Measurements from ENCODE around the gene SLC25A13. TPM values are rescaled to one million over a fixed set of nuclear protein-coding genes. Genes with fewer than 3 reads are reported as not detected.

Gene SLC25A13
- total RNA-seq, 1 experiment from 2014 or later: 77.2 TPM

DNA sequence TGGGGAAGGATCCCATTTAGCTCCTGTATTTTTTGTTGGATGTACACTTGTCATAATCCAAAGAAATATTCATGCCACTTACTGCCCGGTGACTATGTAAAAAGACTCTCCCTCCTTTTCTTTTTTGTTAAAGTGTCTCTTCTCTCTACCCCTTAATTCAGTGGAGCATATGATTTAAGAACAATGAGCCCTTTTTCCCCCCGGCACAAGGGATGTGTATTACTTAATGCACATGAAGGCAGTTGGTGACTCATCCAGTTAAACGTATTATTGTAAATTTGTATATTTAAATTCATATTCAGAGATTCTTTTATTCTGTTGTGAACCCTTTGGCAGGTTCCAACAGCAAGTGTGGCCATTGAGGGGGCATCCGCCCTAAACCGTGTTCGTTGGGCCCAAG lies 241.9 kb downstream of the SLC25A13 start:
- no peak for DNase-seq (ENCODE audit: low spot score)
- no peak for ATAC-seq
- peaks cover 25% of the 10 kb centered on the region for H3K27me3 Mint-ChIP-seq (ENCODE audit: low read depth)
- H3K27ac Mint-ChIP-seq: no peak overlapping the region
- H3K36me3 Mint-ChIP-seq: no peaks in the 10 kb centered on the region
- H3K9me3 Mint-ChIP-seq: no peaks in the 10 kb centered on the region
- ChIA-PET POLR2A (no interaction called here), CTCF (no interaction called here)
- TF ChIP-seq ESRRA (CRISPR knock-in tag; IDR thresholded peaks at IDR 0.05; ENCODE audit: borderline replicate concordance): no peak
- no peak for TF ChIP-seq HMGA2 (CRISPR knock-in tag; IDR thresholded peaks at IDR 0.05)
- no peak for TF ChIP-seq ETV6 (CRISPR knock-in tag; IDR thresholded peaks at IDR 0.05)
- no peak for TF ChIP-seq SOX15 (CRISPR knock-in tag; IDR thresholded peaks at IDR 0.05)
- TF ChIP-seq, protein P1, sequence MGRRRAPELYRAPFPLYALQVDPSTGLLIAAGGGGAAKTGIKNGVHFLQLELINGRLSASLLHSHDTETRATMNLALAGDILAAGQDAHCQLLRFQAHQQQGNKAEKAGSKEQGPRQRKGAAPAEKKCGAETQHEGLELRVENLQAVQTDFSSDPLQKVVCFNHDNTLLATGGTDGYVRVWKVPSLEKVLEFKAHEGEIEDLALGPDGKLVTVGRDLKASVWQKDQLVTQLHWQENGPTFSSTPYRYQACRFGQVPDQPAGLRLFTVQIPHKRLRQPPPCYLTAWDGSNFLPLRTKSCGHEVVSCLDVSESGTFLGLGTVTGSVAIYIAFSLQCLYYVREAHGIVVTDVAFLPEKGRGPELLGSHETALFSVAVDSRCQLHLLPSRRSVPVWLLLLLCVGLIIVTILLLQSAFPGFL (CRISPR knock-in tag; IDR thresholded peaks at IDR 0.05; ENCODE audit: borderline replicate concordance): no peak
- TF ChIP-seq, protein P2, sequence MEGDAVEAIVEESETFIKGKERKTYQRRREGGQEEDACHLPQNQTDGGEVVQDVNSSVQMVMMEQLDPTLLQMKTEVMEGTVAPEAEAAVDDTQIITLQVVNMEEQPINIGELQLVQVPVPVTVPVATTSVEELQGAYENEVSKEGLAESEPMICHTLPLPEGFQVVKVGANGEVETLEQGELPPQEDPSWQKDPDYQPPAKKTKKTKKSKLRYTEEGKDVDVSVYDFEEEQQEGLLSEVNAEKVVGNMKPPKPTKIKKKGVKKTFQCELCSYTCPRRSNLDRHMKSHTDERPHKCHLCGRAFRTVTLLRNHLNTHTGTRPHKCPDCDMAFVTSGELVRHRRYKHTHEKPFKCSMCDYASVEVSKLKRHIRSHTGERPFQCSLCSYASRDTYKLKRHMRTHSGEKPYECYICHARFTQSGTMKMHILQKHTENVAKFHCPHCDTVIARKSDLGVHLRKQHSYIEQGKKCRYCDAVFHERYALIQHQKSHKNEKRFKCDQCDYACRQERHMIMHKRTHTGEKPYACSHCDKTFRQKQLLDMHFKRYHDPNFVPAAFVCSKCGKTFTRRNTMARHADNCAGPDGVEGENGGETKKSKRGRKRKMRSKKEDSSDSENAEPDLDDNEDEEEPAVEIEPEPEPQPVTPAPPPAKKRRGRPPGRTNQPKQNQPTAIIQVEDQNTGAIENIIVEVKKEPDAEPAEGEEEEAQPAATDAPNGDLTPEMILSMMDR (IDR thresholded peaks at IDR 0.05): no peak
- no peak for TF ChIP-seq ZNF396 (CRISPR knock-in tag; IDR thresholded peaks at IDR 0.05; ENCODE audit: borderline replicate concordance)
- TF ChIP-seq, protein P3, sequence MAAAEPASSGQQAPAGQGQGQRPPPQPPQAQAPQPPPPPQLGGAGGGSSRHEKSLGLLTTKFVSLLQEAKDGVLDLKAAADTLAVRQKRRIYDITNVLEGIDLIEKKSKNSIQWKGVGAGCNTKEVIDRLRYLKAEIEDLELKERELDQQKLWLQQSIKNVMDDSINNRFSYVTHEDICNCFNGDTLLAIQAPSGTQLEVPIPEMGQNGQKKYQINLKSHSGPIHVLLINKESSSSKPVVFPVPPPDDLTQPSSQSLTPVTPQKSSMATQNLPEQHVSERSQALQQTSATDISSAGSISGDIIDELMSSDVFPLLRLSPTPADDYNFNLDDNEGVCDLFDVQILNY (CRISPR knock-in tag; IDR thresholded peaks at IDR 0.05): no peak
- TF ChIP-seq, protein P4, sequence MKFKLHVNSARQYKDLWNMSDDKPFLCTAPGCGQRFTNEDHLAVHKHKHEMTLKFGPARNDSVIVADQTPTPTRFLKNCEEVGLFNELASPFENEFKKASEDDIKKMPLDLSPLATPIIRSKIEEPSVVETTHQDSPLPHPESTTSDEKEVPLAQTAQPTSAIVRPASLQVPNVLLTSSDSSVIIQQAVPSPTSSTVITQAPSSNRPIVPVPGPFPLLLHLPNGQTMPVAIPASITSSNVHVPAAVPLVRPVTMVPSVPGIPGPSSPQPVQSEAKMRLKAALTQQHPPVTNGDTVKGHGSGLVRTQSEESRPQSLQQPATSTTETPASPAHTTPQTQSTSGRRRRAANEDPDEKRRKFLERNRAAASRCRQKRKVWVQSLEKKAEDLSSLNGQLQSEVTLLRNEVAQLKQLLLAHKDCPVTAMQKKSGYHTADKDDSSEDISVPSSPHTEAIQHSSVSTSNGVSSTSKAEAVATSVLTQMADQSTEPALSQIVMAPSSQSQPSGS (CRISPR knock-in tag; IDR thresholded peaks at IDR 0.05; ENCODE audit: borderline replicate concordance, low read depth): no peak
- TF ChIP-seq, protein P5, sequence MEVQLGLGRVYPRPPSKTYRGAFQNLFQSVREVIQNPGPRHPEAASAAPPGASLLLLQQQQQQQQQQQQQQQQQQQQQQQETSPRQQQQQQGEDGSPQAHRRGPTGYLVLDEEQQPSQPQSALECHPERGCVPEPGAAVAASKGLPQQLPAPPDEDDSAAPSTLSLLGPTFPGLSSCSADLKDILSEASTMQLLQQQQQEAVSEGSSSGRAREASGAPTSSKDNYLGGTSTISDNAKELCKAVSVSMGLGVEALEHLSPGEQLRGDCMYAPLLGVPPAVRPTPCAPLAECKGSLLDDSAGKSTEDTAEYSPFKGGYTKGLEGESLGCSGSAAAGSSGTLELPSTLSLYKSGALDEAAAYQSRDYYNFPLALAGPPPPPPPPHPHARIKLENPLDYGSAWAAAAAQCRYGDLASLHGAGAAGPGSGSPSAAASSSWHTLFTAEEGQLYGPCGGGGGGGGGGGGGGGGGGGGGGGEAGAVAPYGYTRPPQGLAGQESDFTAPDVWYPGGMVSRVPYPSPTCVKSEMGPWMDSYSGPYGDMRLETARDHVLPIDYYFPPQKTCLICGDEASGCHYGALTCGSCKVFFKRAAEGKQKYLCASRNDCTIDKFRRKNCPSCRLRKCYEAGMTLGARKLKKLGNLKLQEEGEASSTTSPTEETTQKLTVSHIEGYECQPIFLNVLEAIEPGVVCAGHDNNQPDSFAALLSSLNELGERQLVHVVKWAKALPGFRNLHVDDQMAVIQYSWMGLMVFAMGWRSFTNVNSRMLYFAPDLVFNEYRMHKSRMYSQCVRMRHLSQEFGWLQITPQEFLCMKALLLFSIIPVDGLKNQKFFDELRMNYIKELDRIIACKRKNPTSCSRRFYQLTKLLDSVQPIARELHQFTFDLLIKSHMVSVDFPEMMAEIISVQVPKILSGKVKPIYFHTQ (CRISPR knock-in tag; IDR thresholded peaks at IDR 0.05): no peak
- TF ChIP-seq TCF7 (CRISPR knock-in tag; IDR thresholded peaks at IDR 0.05; ENCODE audit: low read depth): no peak
- H3K4me3 Mint-ChIP-seq: no peak overlapping the region
- peaks cover 7% of the 10 kb centered on the region for H3K4me1 Mint-ChIP-seq

DNA sequence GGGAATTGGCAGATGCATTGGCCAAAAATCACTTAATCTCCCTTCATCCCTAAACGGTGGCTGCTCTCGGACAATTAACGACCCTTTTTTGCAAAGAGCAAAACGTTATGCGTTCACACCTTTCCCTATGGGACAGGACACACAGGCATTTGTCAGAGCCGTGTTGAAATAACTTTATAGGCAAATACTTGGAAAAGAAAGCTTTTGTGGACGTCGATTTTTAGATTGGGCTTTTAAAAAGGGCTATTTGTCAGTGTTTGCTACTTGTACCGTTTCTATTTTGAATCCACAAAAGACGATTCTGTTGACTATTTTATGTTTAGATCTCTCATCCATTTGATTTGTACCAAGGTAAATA lies 245.6 kb downstream of the SLC25A13 start:
- Mint-ChIP-seq H3K27ac (no peak overlapping the region), H3K36me3 (no peaks in the 10 kb centered on the region), H3K9me3 (no peaks in the 10 kb centered on the region), H3K4me3 (peak overlapping the region; percentile 88), H3K4me1 (peaks cover 7% of the 10 kb centered on the region), H3K27me3 (ENCODE audit: low read depth) (peaks cover 25% of the 10 kb centered on the region)
- ChIA-PET CTCF (interaction anchor here (0.9 to 1.9 kb wide), 4 partner anchors 42 to 951 kb away, joined by 3 to 7 read pairs (median 4); no protein-coding TSS in a partner anchor), POLR2A (no interaction called here)
- DNase-seq (ENCODE audit: low spot score) (no peak), ATAC-seq (no peak)
- TF ChIP-seq GRHL2 (CRISPR knock-in tag; IDR thresholded peaks at IDR 0.05; ENCODE audit: insufficient replicate concordance, severe bottlenecking): no peak
- no peak for TF ChIP-seq GABPB1 (CRISPR knock-in tag; IDR thresholded peaks at IDR 0.05)
- TF ChIP-seq, protein P6, sequence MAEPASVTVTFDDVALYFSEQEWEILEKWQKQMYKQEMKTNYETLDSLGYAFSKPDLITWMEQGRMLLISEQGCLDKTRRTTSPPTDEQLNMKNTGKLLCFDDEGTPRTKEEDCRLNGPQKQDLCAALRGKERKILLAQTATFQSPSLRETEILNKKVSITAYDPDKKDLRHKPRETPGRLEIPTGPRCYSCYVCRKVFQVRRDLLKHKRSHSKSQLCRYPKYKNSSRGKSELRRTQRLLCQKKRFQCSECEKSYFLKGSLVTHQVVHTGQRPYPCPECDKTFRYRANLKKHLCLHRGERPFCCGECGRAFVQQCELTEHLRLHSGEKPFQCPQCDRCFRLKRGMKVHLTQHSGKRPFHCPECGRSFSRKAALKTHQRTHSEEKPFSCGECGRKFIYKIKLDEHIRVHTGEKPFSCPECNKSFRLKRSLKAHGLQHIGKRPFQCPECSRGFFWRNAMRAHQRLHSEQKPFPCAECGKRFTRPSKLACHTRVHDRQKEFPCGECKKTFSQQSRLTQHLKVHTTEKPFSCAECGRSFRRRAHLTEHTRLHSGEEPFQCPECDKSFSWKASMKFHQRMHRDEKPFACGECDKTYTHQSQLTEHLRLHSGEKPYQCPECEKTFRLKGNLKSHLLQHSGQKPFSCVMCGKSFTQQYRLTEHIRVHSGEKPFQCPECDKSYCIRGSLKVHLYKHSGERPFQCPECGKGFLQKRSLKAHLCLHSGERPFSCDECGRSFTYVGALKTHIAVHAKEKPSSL (CRISPR knock-in tag; conservative IDR thresholded peaks at IDR 0.05): no peak
- TF ChIP-seq, protein P7, sequence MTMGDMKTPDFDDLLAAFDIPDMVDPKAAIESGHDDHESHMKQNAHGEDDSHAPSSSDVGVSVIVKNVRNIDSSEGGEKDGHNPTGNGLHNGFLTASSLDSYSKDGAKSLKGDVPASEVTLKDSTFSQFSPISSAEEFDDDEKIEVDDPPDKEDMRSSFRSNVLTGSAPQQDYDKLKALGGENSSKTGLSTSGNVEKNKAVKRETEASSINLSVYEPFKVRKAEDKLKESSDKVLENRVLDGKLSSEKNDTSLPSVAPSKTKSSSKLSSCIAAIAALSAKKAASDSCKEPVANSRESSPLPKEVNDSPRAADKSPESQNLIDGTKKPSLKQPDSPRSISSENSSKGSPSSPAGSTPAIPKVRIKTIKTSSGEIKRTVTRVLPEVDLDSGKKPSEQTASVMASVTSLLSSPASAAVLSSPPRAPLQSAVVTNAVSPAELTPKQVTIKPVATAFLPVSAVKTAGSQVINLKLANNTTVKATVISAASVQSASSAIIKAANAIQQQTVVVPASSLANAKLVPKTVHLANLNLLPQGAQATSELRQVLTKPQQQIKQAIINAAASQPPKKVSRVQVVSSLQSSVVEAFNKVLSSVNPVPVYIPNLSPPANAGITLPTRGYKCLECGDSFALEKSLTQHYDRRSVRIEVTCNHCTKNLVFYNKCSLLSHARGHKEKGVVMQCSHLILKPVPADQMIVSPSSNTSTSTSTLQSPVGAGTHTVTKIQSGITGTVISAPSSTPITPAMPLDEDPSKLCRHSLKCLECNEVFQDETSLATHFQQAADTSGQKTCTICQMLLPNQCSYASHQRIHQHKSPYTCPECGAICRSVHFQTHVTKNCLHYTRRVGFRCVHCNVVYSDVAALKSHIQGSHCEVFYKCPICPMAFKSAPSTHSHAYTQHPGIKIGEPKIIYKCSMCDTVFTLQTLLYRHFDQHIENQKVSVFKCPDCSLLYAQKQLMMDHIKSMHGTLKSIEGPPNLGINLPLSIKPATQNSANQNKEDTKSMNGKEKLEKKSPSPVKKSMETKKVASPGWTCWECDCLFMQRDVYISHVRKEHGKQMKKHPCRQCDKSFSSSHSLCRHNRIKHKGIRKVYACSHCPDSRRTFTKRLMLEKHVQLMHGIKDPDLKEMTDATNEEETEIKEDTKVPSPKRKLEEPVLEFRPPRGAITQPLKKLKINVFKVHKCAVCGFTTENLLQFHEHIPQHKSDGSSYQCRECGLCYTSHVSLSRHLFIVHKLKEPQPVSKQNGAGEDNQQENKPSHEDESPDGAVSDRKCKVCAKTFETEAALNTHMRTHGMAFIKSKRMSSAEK (CRISPR knock-in tag; IDR thresholded peaks at IDR 0.05; ENCODE audit: borderline replicate concordance): no peak
- TF ChIP-seq, protein P8, sequence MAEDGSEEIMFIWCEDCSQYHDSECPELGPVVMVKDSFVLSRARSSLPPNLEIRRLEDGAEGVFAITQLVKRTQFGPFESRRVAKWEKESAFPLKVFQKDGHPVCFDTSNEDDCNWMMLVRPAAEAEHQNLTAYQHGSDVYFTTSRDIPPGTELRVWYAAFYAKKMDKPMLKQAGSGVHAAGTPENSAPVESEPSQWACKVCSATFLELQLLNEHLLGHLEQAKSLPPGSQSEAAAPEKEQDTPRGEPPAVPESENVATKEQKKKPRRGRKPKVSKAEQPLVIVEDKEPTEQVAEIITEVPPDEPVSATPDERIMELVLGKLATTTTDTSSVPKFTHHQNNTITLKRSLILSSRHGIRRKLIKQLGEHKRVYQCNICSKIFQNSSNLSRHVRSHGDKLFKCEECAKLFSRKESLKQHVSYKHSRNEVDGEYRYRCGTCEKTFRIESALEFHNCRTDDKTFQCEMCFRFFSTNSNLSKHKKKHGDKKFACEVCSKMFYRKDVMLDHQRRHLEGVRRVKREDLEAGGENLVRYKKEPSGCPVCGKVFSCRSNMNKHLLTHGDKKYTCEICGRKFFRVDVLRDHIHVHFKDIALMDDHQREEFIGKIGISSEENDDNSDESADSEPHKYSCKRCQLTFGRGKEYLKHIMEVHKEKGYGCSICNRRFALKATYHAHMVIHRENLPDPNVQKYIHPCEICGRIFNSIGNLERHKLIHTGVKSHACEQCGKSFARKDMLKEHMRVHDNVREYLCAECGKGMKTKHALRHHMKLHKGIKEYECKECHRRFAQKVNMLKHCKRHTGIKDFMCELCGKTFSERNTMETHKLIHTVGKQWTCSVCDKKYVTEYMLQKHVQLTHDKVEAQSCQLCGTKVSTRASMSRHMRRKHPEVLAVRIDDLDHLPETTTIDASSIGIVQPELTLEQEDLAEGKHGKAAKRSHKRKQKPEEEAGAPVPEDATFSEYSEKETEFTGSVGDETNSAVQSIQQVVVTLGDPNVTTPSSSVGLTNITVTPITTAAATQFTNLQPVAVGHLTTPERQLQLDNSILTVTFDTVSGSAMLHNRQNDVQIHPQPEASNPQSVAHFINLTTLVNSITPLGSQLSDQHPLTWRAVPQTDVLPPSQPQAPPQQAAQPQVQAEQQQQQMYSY (CRISPR knock-in tag; IDR thresholded peaks at IDR 0.05): no peak
